Tibial nerve (tissue), 4 donors: ENCODE results near the gene CCDC185.

ENCODE experiments used
- EP300 ChIP-seq, 2 donors: sonication (generic); formaldehyde crosslinking; IDR thresholded peaks; one replicate each; pipeline ENCODE4 v1.6.1; 2017; ENCODE audit warnings: antibody characterized with exemption in 2 of 2, mild to moderate bottlenecking in 1 of 2
- POLR2A ChIP-seq, 2 donors: fragments of 450-650 bp; IDR thresholded peaks; one replicate each; pipeline ENCODE4 v1.6.1; 2017; ENCODE audit warnings: antibody characterized with exemption in 2 of 2, mild to moderate bottlenecking in 2 of 2, moderate library complexity in 2 of 2
- TF ChIP-seq, protein P1 (sequence below), 5 experiments: fragments of 200-600 bp in 3 of 5; fragments of 450-650 bp in 2 of 5; sonication (generic) in 3 of 5; IDR thresholded peaks; one replicate each; pipeline ENCODE4 v1.5.1; 2016 to 2019; ENCODE audit warnings: antibody characterized with exemption in 5 of 5, mild to moderate bottlenecking in 3 of 5, moderate library complexity in 2 of 5

- no peak for TF ChIP-seq POLR2A (IDR thresholded peaks at IDR 0.05)
- no peak for TF ChIP-seq EP300 (IDR thresholded peaks at IDR 0.05)
- TF ChIP-seq, protein P1, sequence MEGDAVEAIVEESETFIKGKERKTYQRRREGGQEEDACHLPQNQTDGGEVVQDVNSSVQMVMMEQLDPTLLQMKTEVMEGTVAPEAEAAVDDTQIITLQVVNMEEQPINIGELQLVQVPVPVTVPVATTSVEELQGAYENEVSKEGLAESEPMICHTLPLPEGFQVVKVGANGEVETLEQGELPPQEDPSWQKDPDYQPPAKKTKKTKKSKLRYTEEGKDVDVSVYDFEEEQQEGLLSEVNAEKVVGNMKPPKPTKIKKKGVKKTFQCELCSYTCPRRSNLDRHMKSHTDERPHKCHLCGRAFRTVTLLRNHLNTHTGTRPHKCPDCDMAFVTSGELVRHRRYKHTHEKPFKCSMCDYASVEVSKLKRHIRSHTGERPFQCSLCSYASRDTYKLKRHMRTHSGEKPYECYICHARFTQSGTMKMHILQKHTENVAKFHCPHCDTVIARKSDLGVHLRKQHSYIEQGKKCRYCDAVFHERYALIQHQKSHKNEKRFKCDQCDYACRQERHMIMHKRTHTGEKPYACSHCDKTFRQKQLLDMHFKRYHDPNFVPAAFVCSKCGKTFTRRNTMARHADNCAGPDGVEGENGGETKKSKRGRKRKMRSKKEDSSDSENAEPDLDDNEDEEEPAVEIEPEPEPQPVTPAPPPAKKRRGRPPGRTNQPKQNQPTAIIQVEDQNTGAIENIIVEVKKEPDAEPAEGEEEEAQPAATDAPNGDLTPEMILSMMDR (IDR thresholded peaks at IDR 0.05): no peak
Observed at GRCh38 chr1:223423641-223424233, 30.5 kb downstream of the CCDC185 start.
